B cell (primary cell): ENCODE measurements around the gene SULT1A2.
"Not testable (repeated sequence)": the region's sequence is repeated elsewhere in the genome, so short reads cannot be mapped to it uniquely, and the experiment has no call there.

Experiments
- EZH2 ChIP-seq: IDR thresholded peaks from 2 replicates; pipeline ENCODE4 v1.6.1; 2012; ENCODE audit warnings: borderline replicate concordance, low read depth, mild to moderate bottlenecking, moderate library complexity, low read length; ENCODE audit not compliant: insufficient read depth, poor library complexity, severe bottlenecking
- TF ChIP-seq, protein P1 (sequence below): fragments of 200-600 bp; IDR thresholded peaks from one replicate; pipeline ENCODE4 v1.8.0; 2022; ENCODE audit warnings: antibody characterized with exemption, mild to moderate bottlenecking

DNA sequence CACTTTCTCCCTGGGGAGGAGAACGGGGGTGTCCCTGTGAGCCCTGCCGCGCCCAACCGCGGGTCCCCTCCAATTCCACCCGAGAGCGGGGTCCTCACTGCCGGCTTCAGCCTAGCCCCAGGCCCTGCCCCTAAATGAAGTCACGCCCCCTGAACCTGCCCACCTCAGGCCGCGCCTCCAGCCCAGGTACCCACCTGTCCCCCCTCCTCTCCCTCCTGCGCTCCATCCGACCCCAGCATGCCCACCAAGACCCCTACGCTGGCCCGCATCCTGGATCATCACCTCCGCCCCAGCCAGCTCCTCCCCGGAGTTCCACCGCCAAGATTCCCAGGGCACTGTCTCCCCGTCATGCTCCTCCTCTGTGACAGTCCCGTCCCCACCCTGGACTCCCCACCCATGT, 4.1 kb upstream of the SULT1A2 start:
- TF ChIP-seq, protein P1, sequence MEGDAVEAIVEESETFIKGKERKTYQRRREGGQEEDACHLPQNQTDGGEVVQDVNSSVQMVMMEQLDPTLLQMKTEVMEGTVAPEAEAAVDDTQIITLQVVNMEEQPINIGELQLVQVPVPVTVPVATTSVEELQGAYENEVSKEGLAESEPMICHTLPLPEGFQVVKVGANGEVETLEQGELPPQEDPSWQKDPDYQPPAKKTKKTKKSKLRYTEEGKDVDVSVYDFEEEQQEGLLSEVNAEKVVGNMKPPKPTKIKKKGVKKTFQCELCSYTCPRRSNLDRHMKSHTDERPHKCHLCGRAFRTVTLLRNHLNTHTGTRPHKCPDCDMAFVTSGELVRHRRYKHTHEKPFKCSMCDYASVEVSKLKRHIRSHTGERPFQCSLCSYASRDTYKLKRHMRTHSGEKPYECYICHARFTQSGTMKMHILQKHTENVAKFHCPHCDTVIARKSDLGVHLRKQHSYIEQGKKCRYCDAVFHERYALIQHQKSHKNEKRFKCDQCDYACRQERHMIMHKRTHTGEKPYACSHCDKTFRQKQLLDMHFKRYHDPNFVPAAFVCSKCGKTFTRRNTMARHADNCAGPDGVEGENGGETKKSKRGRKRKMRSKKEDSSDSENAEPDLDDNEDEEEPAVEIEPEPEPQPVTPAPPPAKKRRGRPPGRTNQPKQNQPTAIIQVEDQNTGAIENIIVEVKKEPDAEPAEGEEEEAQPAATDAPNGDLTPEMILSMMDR, result not testable (repeated sequence)
- TF ChIP-seq EZH2, result not testable (repeated sequence)
